GM21619 (cell line): ENCODE measurements around the gene TBCCD1.
"Not testable (repeated sequence)": the region's sequence is repeated elsewhere in the genome, so short reads cannot be mapped to it uniquely, and the experiment has no call there.

Experiments
- ATAC-seq: cut with Tn5 transposase; IDR thresholded peaks from one replicate; pipeline ENCODE4 v1.9.1; 2021; ENCODE audit not compliant: unreplicated experiment

The TBCCD1 gene

GRCh38 chr3:186566772-186567071 lies 417 bp downstream of the TBCCD1 start:
- no peak for ATAC-seq

- no peak for ATAC-seq
These were observed 2.6 kb downstream of the TBCCD1 start for GRCh38 chr3:186564586-186564985.

GRCh38 chr3:186552408-186553031 lies 14.6 kb downstream of the TBCCD1 start:
- ATAC-seq: no peak

- no peak for ATAC-seq
These were observed 15.8 kb downstream of the TBCCD1 start for GRCh38 chr3:186551387-186551786.

GRCh38 chr3:186549497-186549896 lies 17.6 kb downstream of the TBCCD1 start:
- ATAC-seq: no peak

- ATAC-seq: no peak
These were observed 22.9 kb downstream of the TBCCD1 start, which contains the start of gene CRYGS for GRCh38 chr3:186544281-186544680. CRYGS (minus strand) TSS chr3:186544380; CDS start chr3:186544326, 54 bp downstream.

GRCh38 chr3:186540835-186541226 lies 26.3 kb downstream of the TBCCD1 start:
- ATAC-seq: no peak

GRCh38 chr3:186540221-186540834 lies 26.8 kb downstream of the TBCCD1 start:
- ATAC-seq: peak; percentile 65

- no peak for ATAC-seq
These were observed 28.4 kb downstream of the TBCCD1 start for GRCh38 chr3:186538779-186539178.

- ATAC-seq: no peak
These were observed 30.0 kb downstream of the TBCCD1 start for GRCh38 chr3:186536883-186537844.

- peak; percentile 84 for ATAC-seq
These were observed 32.9 kb downstream of the TBCCD1 start for GRCh38 chr3:186534113-186534669.

- peak; percentile 50 for ATAC-seq
These were observed 34.5 kb downstream of the TBCCD1 start for GRCh38 chr3:186532598-186533072.

GRCh38 chr3:186531694-186532093 lies 35.4 kb downstream of the TBCCD1 start:
- not testable (repeated sequence) for ATAC-seq

- no peak for ATAC-seq
These were observed 36.7 kb downstream of the TBCCD1 start for GRCh38 chr3:186530415-186530814.

GRCh38 chr3:186529201-186529999 lies 37.7 kb downstream of the TBCCD1 start:
- no peak for ATAC-seq

GRCh38 chr3:186526256-186526606 lies 40.9 kb downstream of the TBCCD1 start:
- ATAC-seq: no peak

- ATAC-seq: no peak
These were observed 41.5 kb downstream of the TBCCD1 start for GRCh38 chr3:186525369-186526255.

- no peak for ATAC-seq
These were observed 42.5 kb downstream of the TBCCD1 start for GRCh38 chr3:186524616-186525015.

- no peak for ATAC-seq
These were observed 43.7 kb downstream of the TBCCD1 start for GRCh38 chr3:186523434-186523833.

- no peak for ATAC-seq
These were observed 44.1 kb downstream of the TBCCD1 start for GRCh38 chr3:186523022-186523421.
